Fibroblast of villous mesenchyme (primary cell): ENCODE data around the gene CIB4. TPM values are rescaled to one million over a fixed set of nuclear protein-coding genes. Genes with fewer than 3 reads are reported as not detected.

Experiments used
- DNase-seq: peaks from one replicate; pipeline ENCODE4 v3.0.0-alpha.2; 2010; ENCODE audit warnings: low read depth
- H3K4me3 ChIP-seq: 2 replicates; pipeline ENCODE4 v1.5.1; 2011; ENCODE audit warnings: low read depth, mild to moderate bottlenecking, low read length
- total RNA-seq: library from RNA; depleted of rRNA; stranded (reverse); fragments of >200 nt; gene quantifications from 2 replicates; pipeline ENCODE4 v1.2.3, GENCODE V29; 2012
- TF ChIP-seq, protein P1 (sequence below): IDR thresholded peaks from 2 replicates; pipeline ENCODE4 v1.5.1; 2012; ENCODE audit warnings: low read depth, mild to moderate bottlenecking, low read length; ENCODE audit not compliant: insufficient read depth

The CIB4 gene
- total RNA-seq, 1 donor = not detected

DNA sequence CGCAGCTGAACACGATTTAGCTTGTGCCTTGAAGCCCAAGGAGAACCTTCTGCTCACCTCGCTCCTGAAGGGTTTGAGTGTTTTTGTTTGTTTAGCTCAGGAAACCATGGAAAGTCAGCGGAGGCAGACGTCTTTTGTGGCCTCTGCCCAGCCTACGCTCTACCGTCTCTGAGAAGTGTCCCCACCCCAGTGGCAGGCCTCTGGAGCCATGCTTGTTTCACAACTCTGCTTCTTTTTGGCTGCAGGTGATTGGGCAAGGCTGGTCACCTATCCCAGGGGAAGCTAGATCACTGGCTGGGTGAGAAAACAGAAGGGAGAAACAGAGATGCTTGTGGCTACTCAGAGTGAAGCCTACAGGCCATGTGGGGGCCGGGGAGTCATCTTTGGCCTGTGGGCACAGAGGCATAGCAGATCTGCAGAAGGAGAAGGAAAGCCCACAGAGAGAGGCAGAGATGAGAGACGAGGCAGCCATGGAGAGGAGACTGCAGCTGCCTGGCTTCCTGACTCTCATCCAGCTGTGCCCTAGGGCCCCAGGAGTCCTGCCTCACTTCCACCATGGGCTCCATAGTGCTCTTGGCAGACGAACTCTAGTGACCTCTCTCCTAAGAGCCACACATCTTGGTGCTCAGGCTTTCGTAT is 50.1 kb downstream of the CIB4 start:
- no peak overlapping the region for H3K4me3 ChIP-seq
- no peak for DNase-seq
- TF ChIP-seq, protein P1, sequence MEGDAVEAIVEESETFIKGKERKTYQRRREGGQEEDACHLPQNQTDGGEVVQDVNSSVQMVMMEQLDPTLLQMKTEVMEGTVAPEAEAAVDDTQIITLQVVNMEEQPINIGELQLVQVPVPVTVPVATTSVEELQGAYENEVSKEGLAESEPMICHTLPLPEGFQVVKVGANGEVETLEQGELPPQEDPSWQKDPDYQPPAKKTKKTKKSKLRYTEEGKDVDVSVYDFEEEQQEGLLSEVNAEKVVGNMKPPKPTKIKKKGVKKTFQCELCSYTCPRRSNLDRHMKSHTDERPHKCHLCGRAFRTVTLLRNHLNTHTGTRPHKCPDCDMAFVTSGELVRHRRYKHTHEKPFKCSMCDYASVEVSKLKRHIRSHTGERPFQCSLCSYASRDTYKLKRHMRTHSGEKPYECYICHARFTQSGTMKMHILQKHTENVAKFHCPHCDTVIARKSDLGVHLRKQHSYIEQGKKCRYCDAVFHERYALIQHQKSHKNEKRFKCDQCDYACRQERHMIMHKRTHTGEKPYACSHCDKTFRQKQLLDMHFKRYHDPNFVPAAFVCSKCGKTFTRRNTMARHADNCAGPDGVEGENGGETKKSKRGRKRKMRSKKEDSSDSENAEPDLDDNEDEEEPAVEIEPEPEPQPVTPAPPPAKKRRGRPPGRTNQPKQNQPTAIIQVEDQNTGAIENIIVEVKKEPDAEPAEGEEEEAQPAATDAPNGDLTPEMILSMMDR = no peak

DNA sequence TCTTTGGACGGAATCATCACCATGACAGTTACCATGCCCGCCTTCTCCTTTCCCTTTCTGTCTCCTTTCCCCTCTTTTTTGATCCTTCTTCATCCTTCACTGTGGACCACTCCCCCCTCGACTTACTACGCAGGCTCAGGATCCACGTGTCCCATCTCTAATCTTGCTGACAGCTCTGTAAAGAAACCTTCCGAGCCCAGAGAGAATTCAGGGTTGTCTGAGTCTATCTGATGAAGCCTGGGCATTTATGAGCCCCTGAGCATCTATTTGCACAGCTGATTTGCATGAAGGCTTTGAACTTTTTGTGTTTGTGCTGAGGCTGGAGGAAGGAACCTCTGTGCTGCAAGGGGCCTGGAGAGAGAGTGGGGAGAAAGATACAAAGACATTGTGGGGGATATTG is 50.7 kb downstream of the CIB4 start:
- no peak overlapping the region for H3K4me3 ChIP-seq
- DNase-seq = no peak
- TF ChIP-seq, protein P1 = no peak

DNA sequence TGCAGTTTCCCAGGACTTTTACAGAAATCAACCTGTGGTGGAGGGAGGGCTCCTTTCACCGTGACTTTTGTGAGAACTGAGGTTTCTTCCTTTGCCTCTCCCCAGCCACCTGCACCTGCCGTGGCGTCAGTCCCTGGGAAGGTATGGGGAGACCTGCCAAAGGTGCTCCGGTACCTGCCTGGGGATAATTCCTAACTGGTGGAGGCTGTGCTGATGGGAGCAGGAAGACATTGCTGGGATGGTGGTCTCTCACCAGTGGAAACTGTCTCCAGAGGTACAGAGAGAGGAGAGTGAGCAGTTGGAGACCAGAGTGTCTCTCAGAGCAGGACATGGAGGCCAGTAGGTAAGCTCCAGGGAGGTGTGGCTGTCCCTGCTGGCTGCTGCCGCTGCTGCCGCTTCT is 52.6 kb downstream of the CIB4 start:
- TF ChIP-seq, protein P1 = no peak
- H3K4me3 ChIP-seq = no peak overlapping the region
- no peak for DNase-seq

DNA sequence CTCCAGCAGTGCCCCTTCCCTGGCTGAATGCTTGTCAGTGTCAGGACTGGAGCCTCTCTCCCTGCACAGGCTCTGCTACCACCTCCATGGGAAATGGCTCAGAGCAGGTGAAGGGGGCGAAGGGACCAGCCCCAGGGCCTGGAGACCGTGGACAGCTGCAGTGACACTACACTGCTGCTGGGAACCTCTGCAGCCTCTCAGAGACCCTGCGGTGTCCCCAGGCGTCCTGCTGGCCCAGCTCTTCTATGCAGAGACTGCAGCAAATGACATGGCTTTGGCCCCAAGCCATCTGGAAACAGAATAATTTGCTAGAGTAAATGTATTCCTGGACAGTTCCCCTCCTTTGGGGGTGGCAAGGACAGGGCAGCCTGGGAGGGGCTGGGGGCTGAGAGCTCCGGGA is 53.2 kb downstream of the CIB4 start:
- TF ChIP-seq, protein P1 = no peak
- no peak for DNase-seq

DNA sequence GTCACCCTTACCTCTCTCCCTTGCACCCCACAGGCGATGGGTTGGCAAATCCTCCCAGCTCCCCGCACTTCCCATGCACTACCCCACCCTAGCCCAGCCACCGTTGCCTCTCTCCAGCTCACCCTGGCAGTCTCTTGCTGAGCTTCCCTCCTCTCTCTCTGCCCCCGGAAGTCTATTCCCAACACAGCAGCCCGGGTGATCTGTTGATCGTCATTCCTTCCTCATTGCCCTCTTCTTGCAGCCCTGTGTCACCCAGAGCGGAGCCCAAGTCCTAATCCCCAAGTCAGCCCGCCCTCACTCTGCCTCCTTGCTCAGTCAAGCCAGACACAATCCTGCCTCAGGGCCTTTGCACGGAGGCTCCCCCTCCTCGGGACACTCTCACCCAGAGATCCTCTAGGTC is 55.2 kb downstream of the CIB4 start:
- H3K4me3 ChIP-seq = no peak overlapping the region
- TF ChIP-seq, protein P1 = no peak
- no peak for DNase-seq

More for the DNA sequence above, 53.2 kb downstream of the CIB4 start:
- H3K4me3 ChIP-seq = no peak overlapping the region

DNA sequence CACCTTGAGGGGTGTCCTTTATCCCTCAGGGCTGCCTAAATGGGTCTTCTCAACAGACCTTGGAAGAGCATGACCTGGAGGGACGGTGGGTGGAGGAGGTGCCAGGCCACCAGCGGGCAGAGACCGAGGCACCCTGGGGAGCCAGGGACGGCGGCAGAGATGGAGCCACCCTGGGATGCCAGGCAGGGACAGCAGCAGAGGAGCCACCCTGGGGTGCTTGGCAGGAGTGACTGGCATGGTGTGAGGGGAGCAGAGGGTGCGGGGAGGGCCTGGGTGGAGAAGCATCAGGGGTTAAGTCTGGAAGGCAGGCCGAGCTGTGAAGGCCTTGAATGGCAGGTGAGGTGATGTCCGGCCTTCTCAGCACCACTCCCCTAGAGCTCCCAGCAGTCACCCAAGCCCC is 56.1 kb downstream of the CIB4 start:
- H3K4me3 ChIP-seq = no peak overlapping the region
- DNase-seq = no peak
- TF ChIP-seq, protein P1 = no peak

DNA sequence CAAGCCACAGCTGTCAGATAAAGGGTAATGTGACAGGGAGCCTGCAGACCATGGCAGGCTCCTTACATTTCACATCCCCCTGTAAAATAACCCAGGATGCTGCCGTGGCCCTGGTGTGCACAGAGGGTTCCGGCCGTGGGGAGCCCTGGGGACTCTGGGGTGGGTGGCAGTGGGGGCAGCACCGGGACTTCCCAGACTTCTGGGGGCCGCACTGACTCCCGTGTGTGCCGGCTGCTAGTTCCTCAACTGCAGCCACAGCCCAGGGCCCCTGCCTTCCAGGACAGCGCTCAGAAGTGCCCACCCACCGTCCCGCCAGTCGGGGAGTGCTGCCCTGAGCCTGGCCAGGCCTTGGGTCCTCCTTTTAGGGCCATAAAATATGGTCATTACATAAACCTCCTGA is 56.5 kb downstream of the CIB4 start:
- no peak for DNase-seq
- TF ChIP-seq, protein P1 = no peak
- no peak overlapping the region for H3K4me3 ChIP-seq
